ENCODE measurements around the gene DNM2. TPM values are rescaled to one million over a fixed set of nuclear protein-coding genes. Genes with fewer than 3 reads are reported as not detected.

DNM2 gene
- total and polyA plus RNA-seq, 3 donors from 2014 or later, result 166 to 274 (median 226) TPM

GRCh38 chr19:10768369-10768768, 50.5 kb downstream of the DNM2 start:
- TF ChIP-seq CTCF (IDR thresholded peaks at IDR 0.05) (no peak), POLR2A (IDR thresholded peaks at IDR 0.05) (no peak)
- intact Hi-C loops (cut with DNase I; ENCODE audit: low total_unique reads), result loop anchor here (5.0 kb wide), 1 partner anchor 51 kb away; the partner anchor contains the start of gene DNM2
- no peak overlapping the region for H3K4me3 ChIP-seq
- no peaks in the 10 kb centered on the region for H3K9me3 ChIP-seq
- H3K36me3 ChIP-seq (ENCODE audit: low read depth, missing control alignments), result no peaks in the 10 kb centered on the region
- peak overlapping the region; percentile 83 to 86 for H3K27ac ChIP-seq
- DNase-seq, result no peak
- no peaks in the 10 kb centered on the region for H3K27me3 ChIP-seq
- 56 to 89% methylated on average over 8 to 11 of the region's 11 CpGs for WGBS, 2 donors
- H3K4me1 ChIP-seq, result peaks cover 64% of the 10 kb centered on the region

GRCh38 chr19:10768936-10769335, 51.1 kb downstream of the DNM2 start:
- 63 to 66% methylated on average over 6 of the region's 6 CpGs for WGBS, 2 donors
- no peak overlapping the region for H3K4me3 ChIP-seq
- TF ChIP-seq POLR2A (IDR thresholded peaks at IDR 0.05) (no peak), CTCF (IDR thresholded peaks at IDR 0.05) (no peak)
- DNase-seq, result no peak
- H3K4me1 ChIP-seq, result peaks cover 64% of the 10 kb centered on the region
- H3K9me3 ChIP-seq, result no peaks in the 10 kb centered on the region
- H3K27me3 ChIP-seq, result no peaks in the 10 kb centered on the region
- H3K36me3 ChIP-seq (ENCODE audit: low read depth, missing control alignments), result no peaks in the 10 kb centered on the region
- H3K27ac ChIP-seq, result peak overlapping the region; percentile 83 to 86
- intact Hi-C loops (cut with DNase I; ENCODE audit: low total_unique reads), result loop anchor here (5.0 kb wide), 1 partner anchor 52 kb away; the partner anchor contains the start of gene DNM2

GRCh38 chr19:10769533-10770491, 51.9 kb downstream of the DNM2 start:
- WGBS, 2 donors, result 45 to 52% methylated on average over 19 to 21 of the region's 21 CpGs
- Histone ChIP-seq H3K4me3 (no peak overlapping the region), H3K4me1 (peaks cover 56% of the 10 kb centered on the region), H3K27ac (peak overlapping the region; percentile 83 to 86), H3K27me3 (no peaks in the 10 kb centered on the region), H3K36me3 (ENCODE audit: low read depth, missing control alignments) (no peaks in the 10 kb centered on the region), H3K9me3 (no peaks in the 10 kb centered on the region)
- intact Hi-C loops (cut with DNase I; ENCODE audit: low total_unique reads), result loop anchor here (5.0 kb wide), 1 partner anchor 53 kb away; the partner anchor contains the start of gene DNM2
- TF ChIP-seq POLR2A (IDR thresholded peaks at IDR 0.05), result no peak
- TF ChIP-seq CTCF (IDR thresholded peaks at IDR 0.05), result peak; percentile 14 to 40 (median 38)
- DNase-seq, result peak; percentile 89

GRCh38 chr19:10773969-10774368, 56.1 kb downstream of the DNM2 start:
- no peaks in the 10 kb centered on the region for H3K9me3 ChIP-seq
- TF ChIP-seq CTCF (IDR thresholded peaks at IDR 0.05), result no peak
- TF ChIP-seq POLR2A (IDR thresholded peaks at IDR 0.05), result no peak
- H3K4me1 ChIP-seq, result peaks cover 14% of the 10 kb centered on the region
- 90 to 91% methylated on average over 3 of the region's 3 CpGs for WGBS, 2 donors
- intact Hi-C loops (cut with DNase I; ENCODE audit: low total_unique reads), result no loop called here
- no peaks in the 10 kb centered on the region for H3K27me3 ChIP-seq
- no peak for DNase-seq
- no peak overlapping the region for H3K27ac ChIP-seq
- H3K4me3 ChIP-seq, result no peak overlapping the region
- no peaks in the 10 kb centered on the region for H3K36me3 ChIP-seq (ENCODE audit: low read depth, missing control alignments)

All from testis (tissue), 3 donors.